IMR-90 (cell line): ENCODE data around the gene PRICKLE2. TPM values are rescaled to one million over a fixed set of nuclear protein-coding genes. Genes with fewer than 3 reads are reported as not detected.

Experiments used
- ATAC-seq: fragments of 200-7000 bp; cut with Tn5 transposase; 2 replicates; pipeline ENCODE4 v1.9.1; 2020; ENCODE audit warnings: low read depth, mild to moderate bottlenecking, moderate library complexity
- BruUV-seq: library from RNA; stranded (reverse); fragments of 400-500 nt; replicated peaks from 2 replicates; lab custom pipeline; 2021; lab: Mats Ljungman, UMichigan
- CTCF ChIA-PET: fragments of 300-600 bp; formaldehyde crosslinking; extraction: SDS; loops from one replicate; lab custom pipeline; 2021; ENCODE audit warnings: antibody characterized with exemption; lab: Yijun Ruan, JAX
- POLR2A ChIA-PET: fragments of 300-600 bp; sonication (Branson Sonifier 250); formaldehyde crosslinking; loops from one replicate; lab custom pipeline; 2022; ENCODE audit warnings: antibody characterized with exemption; ENCODE audit not compliant: unreplicated experiment; lab: Charles Lee
- DNase-seq: peaks from one replicate; pipeline ENCODE4 v3.0.0; 2013
- H2AFZ ChIP-seq: replicated peaks from 2 replicates; pipeline ENCODE3; 2013; ENCODE audit warnings: low read length, mild to moderate bottlenecking; ENCODE audit not compliant: poor library complexity
- H2AK5ac ChIP-seq: 2 replicates; pipeline ENCODE4 v1.6.1; 2013; ENCODE audit warnings: low read depth, low read length, inconsistent platforms
- H2AK9ac ChIP-seq: replicated peaks from 2 replicates; pipeline ENCODE3; 2013; ENCODE audit warnings: mild to moderate bottlenecking, low read depth, low read length, moderate library complexity; ENCODE audit not compliant: poor library complexity
- H2BK120ac ChIP-seq: 2 replicates; pipeline ENCODE4 v1.6.1; 2013; ENCODE audit warnings: low read depth, low read length, inconsistent platforms
- H2BK15ac ChIP-seq: 3 replicates; pipeline ENCODE4 v1.6.1; 2013; ENCODE audit warnings: low read depth, low read length, inconsistent platforms
- H2BK20ac ChIP-seq: 2 replicates; pipeline ENCODE4 v1.6.1; 2013; ENCODE audit warnings: low read depth, mild to moderate bottlenecking, inconsistent platforms, low read length, moderate library complexity
- H2BK5ac ChIP-seq: 2 replicates; pipeline ENCODE4 v1.6.1; 2013; ENCODE audit warnings: mild to moderate bottlenecking, low read depth, low read length, inconsistent platforms; ENCODE audit not compliant: poor library complexity, severe bottlenecking
- H3K14ac ChIP-seq: replicated peaks from 2 replicates; pipeline ENCODE4 v1.6.1; 2013; ENCODE audit warnings: low read depth, low read length, inconsistent platforms
- H3K18ac ChIP-seq: 2 replicates; pipeline ENCODE4 v1.6.1; 2013; ENCODE audit warnings: low read depth, low read length, control low read depth
- H3K23ac ChIP-seq: 2 replicates; pipeline ENCODE4 v1.6.1; 2013; ENCODE audit warnings: low read depth, low read length, inconsistent platforms
- H3K27ac ChIP-seq: 2 replicates; pipeline ENCODE4 v1.5.1; 2013; ENCODE audit warnings: mild to moderate bottlenecking, control low read depth, low read length; ENCODE audit not compliant: insufficient read depth
- H3K27me3 ChIP-seq: 2 replicates; pipeline ENCODE4 v1.6.1; 2013; ENCODE audit warnings: low read length; ENCODE audit not compliant: control insufficient read depth, insufficient read depth
- H3K36me3 ChIP-seq: 2 replicates; pipeline ENCODE4 v1.6.1; 2013; ENCODE audit warnings: low read length, mixed read lengths; ENCODE audit not compliant: control insufficient read depth, insufficient read depth
- H3K4ac ChIP-seq: 2 replicates; pipeline ENCODE4 v1.6.1; 2013; ENCODE audit warnings: low read depth, low read length, inconsistent platforms
- H3K4me1 ChIP-seq: 2 replicates; pipeline ENCODE4 v1.6.1; 2013; ENCODE audit warnings: low read length, mixed read lengths; ENCODE audit not compliant: control insufficient read depth, insufficient read depth
- H3K4me2 ChIP-seq: 2 replicates; pipeline ENCODE4 v1.6.1; 2013; ENCODE audit warnings: low read depth, mild to moderate bottlenecking, control low read depth, low read length, moderate library complexity
- H3K4me3 ChIP-seq: 2 replicates; pipeline ENCODE4 v1.5.1; 2013; ENCODE audit warnings: low read depth, mild to moderate bottlenecking, control low read depth, low read length, moderate library complexity; ENCODE audit not compliant: insufficient read depth
- H3K56ac ChIP-seq: 2 replicates; pipeline ENCODE4 v1.6.1; 2013; ENCODE audit warnings: low read length, inconsistent platforms; ENCODE audit not compliant: insufficient read depth; ENCODE audit errors: extremely low read depth
- H3K79me1 ChIP-seq, 2 experiments: 2 replicates each; pipeline ENCODE4 v1.6.1; 2013; ENCODE audit warnings: low read length in 2 of 2, inconsistent platforms in 1 of 2, low read depth in 1 of 2
- H3K9ac ChIP-seq: 2 replicates; pipeline ENCODE4 v1.6.1; 2013; ENCODE audit warnings: low read depth, low read length, control low read depth
- H3K9me1 ChIP-seq: 2 replicates; pipeline ENCODE4 v1.6.1; 2013; ENCODE audit warnings: low read length, inconsistent platforms; ENCODE audit not compliant: insufficient read depth
- H3K9me3 ChIP-seq: 2 replicates; pipeline ENCODE4 v1.6.1; 2013; ENCODE audit warnings: low read length; ENCODE audit not compliant: control insufficient read depth, insufficient read depth
- H4K20me1 ChIP-seq: 2 replicates; pipeline ENCODE4 v1.6.1; 2013; ENCODE audit warnings: low read length, inconsistent platforms; ENCODE audit not compliant: insufficient read depth
- H4K5ac ChIP-seq: 2 replicates; pipeline ENCODE4 v1.6.1; 2013; ENCODE audit warnings: mild to moderate bottlenecking, low read depth, low read length, control low read depth
- H4K8ac ChIP-seq, 2 experiments: 2 replicates each; pipeline ENCODE4 v1.6.1; 2013; ENCODE audit warnings: low read depth in 2 of 2, low read length in 2 of 2, control low read depth in 1 of 2, inconsistent platforms in 1 of 2
- H4K91ac ChIP-seq: 2 replicates; pipeline ENCODE4 v1.6.1; 2013; ENCODE audit warnings: low read depth, low read length, inconsistent platforms; ENCODE audit not compliant: insufficient read depth
- CEBPB ChIP-seq: IDR thresholded peaks from 2 replicates; pipeline ENCODE4 v1.6.1; 2012; ENCODE audit warnings: low read depth, low read length, improper control_type of control experiment
- MAFK ChIP-seq: IDR thresholded peaks from 2 replicates; pipeline ENCODE4 v1.6.1; 2012; ENCODE audit warnings: low read depth, low read length, improper control_type of control experiment
- MXI1 ChIP-seq: IDR thresholded peaks from 2 replicates; pipeline ENCODE4 v1.6.1; 2012; ENCODE audit warnings: low read depth, mild to moderate bottlenecking, low read length, moderate library complexity, borderline replicate concordance
- RAD21 ChIP-seq: IDR thresholded peaks from 2 replicates; pipeline ENCODE4 v1.6.1; 2012; ENCODE audit warnings: low read length, improper control_type of control experiment
- USF2 ChIP-seq: fragments of 150-350 bp; IDR thresholded peaks from 2 replicates; pipeline ENCODE4 v1.6.1; 2017; ENCODE audit warnings: mild to moderate bottlenecking, antibody characterized with exemption, low read length, low read depth
- WGBS, 2 experiments: methylation state at CpG; one replicate each; pipeline versions ENCODE4 v1.1.5 to v1.1.7; 2013; ENCODE audit warnings: missing lambda C conversion rate in 2 of 2; ENCODE audit not compliant: insufficient read length in 1 of 2; ENCODE audit errors: extremely low coverage in 2 of 2; 5-methylcytosine and 5-hydroxymethylcytosine counted together
- dilution Hi-C: fragments of 300-500 bp; cut with HindIII; formaldehyde crosslinking; loops from one replicate; pipeline ENCODE4 v1.14.3; 2018; ENCODE audit warnings: low sequenced_read_pairs; ENCODE audit not compliant: unreplicated experiment
- in situ Hi-C: fragments of 300-500 bp; cut with MboI; formaldehyde crosslinking; loops from 3 replicates; pipeline ENCODE4 v1.14.3; 2019; ENCODE audit warnings: low sequenced_read_pairs, inconsistent platforms, mixed read lengths
- intact Hi-C: fragments of 100-400 bp; cut with micrococcal nuclease; formaldehyde crosslinking; loops from 2 replicates; pipeline ENCODE4 v1.10.0; 2022
- polyA plus RNA-seq, 3 experiments: library from polyadenylated mRNA; depleted of rRNA; stranded (reverse); fragments of >200 nt; gene quantifications; 2 replicates each; pipeline ENCODE4 v1.2.3, GENCODE V29; 2012; ENCODE audit warnings: low replicate concordance in 1 of 3
- total RNA-seq: library from RNA; depleted of rRNA; stranded (reverse); fragments of >200 nt; gene quantifications from 2 replicates; pipeline ENCODE4 v1.2.3, GENCODE V29; 2012

PRICKLE2 gene
- total and polyA plus RNA-seq, 2 of the 4 experiments (the other 2 are of a cell fraction) = 4.1 to 14.2 TPM

- H2AFZ ChIP-seq = no peak overlapping the region
- H3K18ac ChIP-seq = no peak overlapping the region
- H3K4me3 ChIP-seq = no peak overlapping the region
- H2AK5ac ChIP-seq = no peak overlapping the region
- no peaks in the 10 kb centered on the region for H3K9me3 ChIP-seq
- no peak overlapping the region for H4K91ac ChIP-seq
- 0 out of 2 replicates have a peak, but pooled peaks cover 3% of the 10 kb centered on the region for H4K20me1 ChIP-seq
- no peak overlapping the region for H3K27ac ChIP-seq
- POLR2A ChIA-PET = no interaction called here
- H2BK15ac ChIP-seq = no peak overlapping the region
- no peak overlapping the region for H2BK5ac ChIP-seq
- H4K8ac ChIP-seq = no peak overlapping the region
- TF ChIP-seq MXI1 (no peak), CEBPB (no peak), MAFK (no peak), RAD21 (no peak), USF2 (no peak)
- H3K56ac ChIP-seq = no peak overlapping the region
- H2BK120ac ChIP-seq = no peak overlapping the region
- DNase-seq = no peak
- no TSS peak for BruUV-seq
- CTCF ChIA-PET = no interaction called here
- dilution Hi-C loops (no loop called here), in situ Hi-C loops (no loop called here), intact Hi-C loops (no loop called here)
- H3K79me1 ChIP-seq = peaks cover 10 to 35% of the 10 kb centered on the region in 2 experiments; a peak in 2 of 4 replicates
- H3K27me3 ChIP-seq = no peaks in the 10 kb centered on the region
- H3K4ac ChIP-seq = no peak overlapping the region
- peaks cover 3% of the 10 kb centered on the region; the same call in 1 of the 2 replicates for H3K9me1 ChIP-seq
- 0 out of 2 replicates have a peak overlapping the region, but pooled peaks have one; percentile 8 for H4K5ac ChIP-seq
- H3K4me1 ChIP-seq = no peaks in the 10 kb centered on the region
- WGBS, 2 experiments = 80% methylated on average over 1 of the region's 3 CpGs; no CpG with 5 or more reads in 1 of the 2 experiments
- no peak overlapping the region for H3K23ac ChIP-seq
- no peak overlapping the region for H3K4me2 ChIP-seq
- H3K36me3 ChIP-seq = peaks cover 33% of the 10 kb centered on the region
- no peak overlapping the region for H2BK20ac ChIP-seq
- ATAC-seq = no peak
- H3K9ac ChIP-seq = no peak overlapping the region
- H2AK9ac ChIP-seq = no peak overlapping the region
- H3K14ac ChIP-seq = no peak overlapping the region
Observed at GRCh38 chr3:64098670-64099069, 126.6 kb downstream of the PRICKLE2 start.
